DND-41 (cell line): ENCODE results near the gene PPP6R2.

Experiments used
- EZH2 ChIP-seq: IDR thresholded peaks from 3 replicates; pipeline ENCODE4 v1.6.1; 2012; ENCODE audit warnings: borderline replicate concordance, low read depth, mild to moderate bottlenecking, moderate library complexity, low read length, inconsistent platforms; ENCODE audit not compliant: severe bottlenecking
- TF ChIP-seq, protein P1 (sequence below): IDR thresholded peaks from 2 replicates; pipeline ENCODE4 v1.5.1; 2012; ENCODE audit warnings: borderline replicate concordance, low read length, moderate library complexity, mild to moderate bottlenecking; ENCODE audit not compliant: poor library complexity, severe bottlenecking; ENCODE audit errors: extremely low read depth

DNA sequence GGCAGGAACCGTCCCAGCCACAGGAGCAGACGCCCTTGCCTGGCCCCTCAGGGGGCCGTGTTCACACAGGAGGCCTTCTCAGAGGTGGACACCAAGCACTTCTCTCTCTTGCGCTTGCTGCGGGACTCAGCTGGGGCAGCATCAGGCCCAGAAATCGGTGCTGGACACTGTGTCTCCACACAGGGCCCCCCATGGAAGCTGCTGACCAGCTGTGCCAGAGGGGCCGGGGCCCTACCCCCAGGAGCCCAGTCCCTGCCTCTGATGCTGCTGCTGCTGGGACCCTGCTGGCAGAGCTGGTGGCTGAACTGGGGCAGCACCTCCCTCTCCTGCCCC lies 39.6 kb upstream of the PPP6R2 start:
- TF ChIP-seq, protein P1, sequence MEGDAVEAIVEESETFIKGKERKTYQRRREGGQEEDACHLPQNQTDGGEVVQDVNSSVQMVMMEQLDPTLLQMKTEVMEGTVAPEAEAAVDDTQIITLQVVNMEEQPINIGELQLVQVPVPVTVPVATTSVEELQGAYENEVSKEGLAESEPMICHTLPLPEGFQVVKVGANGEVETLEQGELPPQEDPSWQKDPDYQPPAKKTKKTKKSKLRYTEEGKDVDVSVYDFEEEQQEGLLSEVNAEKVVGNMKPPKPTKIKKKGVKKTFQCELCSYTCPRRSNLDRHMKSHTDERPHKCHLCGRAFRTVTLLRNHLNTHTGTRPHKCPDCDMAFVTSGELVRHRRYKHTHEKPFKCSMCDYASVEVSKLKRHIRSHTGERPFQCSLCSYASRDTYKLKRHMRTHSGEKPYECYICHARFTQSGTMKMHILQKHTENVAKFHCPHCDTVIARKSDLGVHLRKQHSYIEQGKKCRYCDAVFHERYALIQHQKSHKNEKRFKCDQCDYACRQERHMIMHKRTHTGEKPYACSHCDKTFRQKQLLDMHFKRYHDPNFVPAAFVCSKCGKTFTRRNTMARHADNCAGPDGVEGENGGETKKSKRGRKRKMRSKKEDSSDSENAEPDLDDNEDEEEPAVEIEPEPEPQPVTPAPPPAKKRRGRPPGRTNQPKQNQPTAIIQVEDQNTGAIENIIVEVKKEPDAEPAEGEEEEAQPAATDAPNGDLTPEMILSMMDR: no peak
- no peak for TF ChIP-seq EZH2
